Stimulated activated CD4-positive, alpha-beta T cell treated with anti-CD3 and anti-CD28 coated beads, Interleukin-4, amount 100 ng/mL, for 4 hours (primary cell): ENCODE measurements around the gene SUB1.

Experiments
- DNase-seq, 2 experiments: peaks; one replicate each; pipeline ENCODE4 v3.0.0-alpha.2; 2020

The SUB1 gene

GRCh38 chr5:32646061-32646969 lies 61.0 kb downstream of the SUB1 start:
- DNase-seq = no peak

GRCh38 chr5:32651088-32651487 lies 65.7 kb downstream of the SUB1 start:
- DNase-seq = no peak

- no peak for DNase-seq
These were observed 66.3 kb downstream of the SUB1 start for GRCh38 chr5:32651638-32652037.
